ENCODE data around the gene B3GALT2.
"Not testable (repeated sequence)": the region's sequence is repeated elsewhere in the genome, so short reads cannot be mapped to it uniquely, and the experiment has no call there.

Gene B3GALT2

GRCh38 chr1:193201021-193201420 lies 14.6 kb upstream of the B3GALT2 start:
- FAIRE-seq (no peak), DNase-seq (ENCODE audit: insufficient read length) (no peak)
- TF ChIP-seq TAF1 (IDR thresholded peaks at IDR 0.05; ENCODE audit: borderline replicate concordance, low read depth, low read length), result no peak
- TF ChIP-seq POLR2A (IDR thresholded peaks at IDR 0.05; ENCODE audit: low read depth, low read length), result no peak
- no peak for TF ChIP-seq POLR2AphosphoS5 (IDR thresholded peaks at IDR 0.05; ENCODE audit: low read depth, low read length)

- DNase-seq (ENCODE audit: insufficient read length) (no peak), FAIRE-seq (no peak)
- TF ChIP-seq TAF1 (IDR thresholded peaks at IDR 0.05; ENCODE audit: borderline replicate concordance, low read depth, low read length) (no peak), POLR2A (IDR thresholded peaks at IDR 0.05; ENCODE audit: low read depth, low read length) (no peak), POLR2AphosphoS5 (IDR thresholded peaks at IDR 0.05; ENCODE audit: low read depth, low read length) (no peak)
Observed at GRCh38 chr1:193199940-193200339, 13.5 kb upstream of the B3GALT2 start.

- no peak for TF ChIP-seq POLR2A (IDR thresholded peaks at IDR 0.05; ENCODE audit: low read depth, low read length)
- no peak for TF ChIP-seq TAF1 (IDR thresholded peaks at IDR 0.05; ENCODE audit: borderline replicate concordance, low read depth, low read length)
- no peak for TF ChIP-seq POLR2AphosphoS5 (IDR thresholded peaks at IDR 0.05; ENCODE audit: low read depth, low read length)
- DNase-seq (ENCODE audit: insufficient read length) (no peak), FAIRE-seq (no peak)
Observed at GRCh38 chr1:193192586-193192985, 6.2 kb upstream of the B3GALT2 start.

GRCh38 chr1:193190096-193190744 lies 3.8 kb upstream of the B3GALT2 start:
- FAIRE-seq, result no peak
- no peak for DNase-seq (ENCODE audit: insufficient read length)
- no peak for TF ChIP-seq POLR2A (IDR thresholded peaks at IDR 0.05; ENCODE audit: low read depth, low read length)
- TF ChIP-seq POLR2AphosphoS5 (IDR thresholded peaks at IDR 0.05; ENCODE audit: low read depth, low read length), result no peak
- no peak for TF ChIP-seq TAF1 (IDR thresholded peaks at IDR 0.05; ENCODE audit: borderline replicate concordance, low read depth, low read length)

GRCh38 chr1:193189442-193190095 lies 3.2 kb upstream of the B3GALT2 start:
- DNase-seq (ENCODE audit: insufficient read length) (no peak), FAIRE-seq (no peak)
- TF ChIP-seq POLR2AphosphoS5 (IDR thresholded peaks at IDR 0.05; ENCODE audit: low read depth, low read length) (no peak), TAF1 (IDR thresholded peaks at IDR 0.05; ENCODE audit: borderline replicate concordance, low read depth, low read length) (no peak), POLR2A (IDR thresholded peaks at IDR 0.05; ENCODE audit: low read depth, low read length) (no peak)

GRCh38 chr1:193188915-193189314 lies 2.5 kb upstream of the B3GALT2 start:
- not testable (repeated sequence) for FAIRE-seq; DNase-seq (ENCODE audit: insufficient read length)

- DNase-seq (ENCODE audit: insufficient read length) (no peak), FAIRE-seq (no peak)
- TF ChIP-seq TAF1 (IDR thresholded peaks at IDR 0.05; ENCODE audit: borderline replicate concordance, low read depth, low read length) (no peak), POLR2A (IDR thresholded peaks at IDR 0.05; ENCODE audit: low read depth, low read length) (no peak), POLR2AphosphoS5 (IDR thresholded peaks at IDR 0.05; ENCODE audit: low read depth, low read length) (no peak)
Observed at GRCh38 chr1:193187114-193187513, 701 bp upstream of the B3GALT2 start.

GRCh38 chr1:193185211-193185610 lies 1.2 kb downstream of the B3GALT2 start:
- no peak for DNase-seq (ENCODE audit: insufficient read length)
- TF ChIP-seq POLR2AphosphoS5 (IDR thresholded peaks at IDR 0.05; ENCODE audit: low read depth, low read length) (no peak), POLR2A (IDR thresholded peaks at IDR 0.05; ENCODE audit: low read depth, low read length) (no peak), TAF1 (IDR thresholded peaks at IDR 0.05; ENCODE audit: borderline replicate concordance, low read depth, low read length) (no peak)
- no peak for FAIRE-seq

- TF ChIP-seq TAF1 (IDR thresholded peaks at IDR 0.05; ENCODE audit: borderline replicate concordance, low read depth, low read length) (no peak), POLR2A (IDR thresholded peaks at IDR 0.05; ENCODE audit: low read depth, low read length) (no peak), POLR2AphosphoS5 (IDR thresholded peaks at IDR 0.05; ENCODE audit: low read depth, low read length) (no peak)
- DNase-seq (ENCODE audit: insufficient read length), result no peak
- FAIRE-seq, result no peak
Observed at GRCh38 chr1:193184776-193185175, 1.6 kb downstream of the B3GALT2 start.

- DNase-seq (ENCODE audit: insufficient read length) (no peak), FAIRE-seq (peak; percentile 83)
- no peak for TF ChIP-seq POLR2A (IDR thresholded peaks at IDR 0.05; ENCODE audit: low read depth, low read length)
- TF ChIP-seq POLR2AphosphoS5 (IDR thresholded peaks at IDR 0.05; ENCODE audit: low read depth, low read length), result no peak
- no peak for TF ChIP-seq TAF1 (IDR thresholded peaks at IDR 0.05; ENCODE audit: borderline replicate concordance, low read depth, low read length)
Observed at GRCh38 chr1:193183019-193183627, 3.3 kb downstream of the B3GALT2 start.

GRCh38 chr1:193181985-193182384 lies 4.4 kb downstream of the B3GALT2 start:
- FAIRE-seq (no peak), DNase-seq (ENCODE audit: insufficient read length) (no peak)
- TF ChIP-seq POLR2AphosphoS5 (IDR thresholded peaks at IDR 0.05; ENCODE audit: low read depth, low read length), result no peak
- TF ChIP-seq POLR2A (IDR thresholded peaks at IDR 0.05; ENCODE audit: low read depth, low read length), result no peak
- TF ChIP-seq TAF1 (IDR thresholded peaks at IDR 0.05; ENCODE audit: borderline replicate concordance, low read depth, low read length), result no peak

GRCh38 chr1:193181536-193181935 lies 4.9 kb downstream of the B3GALT2 start:
- FAIRE-seq, result no peak
- no peak for DNase-seq (ENCODE audit: insufficient read length)
- TF ChIP-seq POLR2A (IDR thresholded peaks at IDR 0.05; ENCODE audit: low read depth, low read length) (no peak), POLR2AphosphoS5 (IDR thresholded peaks at IDR 0.05; ENCODE audit: low read depth, low read length) (no peak), TAF1 (IDR thresholded peaks at IDR 0.05; ENCODE audit: borderline replicate concordance, low read depth, low read length) (no peak)

Measured in GM12892 (cell line).